Activated naive CD4-positive, alpha-beta T cell treated with anti-CD3 and anti-CD28 coated beads for 36 hours (primary cell): ENCODE results near the gene SIM2. TPM values are rescaled to one million over a fixed set of nuclear protein-coding genes. Genes with fewer than 3 reads are reported as not detected.

ENCODE experiments used
- CTCF ChIA-PET: fragments of 350-600 bp; sonication (Branson Sonifier 250); formaldehyde crosslinking; loops from one replicate; lab custom pipeline; 2021; ENCODE audit warnings: antibody characterized with exemption; lab: Charles Lee
- DNase-seq: peaks from one replicate; pipeline ENCODE4 v3.0.0-alpha.2; 2020
- H3K27ac Mint-ChIP-seq: one replicate; pipeline ENCODE4 v1.8.0; 2021; ENCODE audit warnings: mild to moderate bottlenecking, mixed read lengths
- H3K27me3 Mint-ChIP-seq: one replicate; pipeline ENCODE4 v1.8.0; 2021; ENCODE audit warnings: low read depth, mixed read lengths
- H3K36me3 Mint-ChIP-seq: one replicate; pipeline ENCODE4 v1.8.0; 2021; ENCODE audit warnings: low read depth, mixed read lengths
- H3K4me1 Mint-ChIP-seq: one replicate; pipeline ENCODE4 v1.8.0; 2021; ENCODE audit warnings: low read depth, mixed read lengths
- H3K4me3 Mint-ChIP-seq: one replicate; pipeline ENCODE4 v1.8.0; 2021; ENCODE audit warnings: mild to moderate bottlenecking, moderate library complexity, mixed read lengths
- H3K9me3 Mint-ChIP-seq: one replicate; pipeline ENCODE4 v1.8.0; 2021; ENCODE audit warnings: mixed read lengths
- intact Hi-C: fragments of 100-400 bp; cut with micrococcal nuclease; formaldehyde crosslinking; loops from one replicate; pipeline ENCODE4 v1.15.1; 2023
- total RNA-seq, 2 experiments: library from RNA; stranded (reverse); gene quantifications; one replicate each; pipeline ENCODE4 v1.2.3, GENCODE V29; 2021

SIM2 gene
- total RNA-seq, 2 experiments from 2014 or later, result 0.74 to 0.94 TPM

GRCh38 chr21:36769051-36769839, 70.3 kb downstream of the SIM2 start:
- intact Hi-C loops, result no loop called here
- no peak overlapping the region for H3K4me3 Mint-ChIP-seq
- no peaks in the 10 kb centered on the region for H3K4me1 Mint-ChIP-seq
- H3K27ac Mint-ChIP-seq, result no peak overlapping the region
- CTCF ChIA-PET, result no interaction called here
- no peaks in the 10 kb centered on the region for H3K36me3 Mint-ChIP-seq
- no peaks in the 10 kb centered on the region for H3K9me3 Mint-ChIP-seq
- no peaks in the 10 kb centered on the region for H3K27me3 Mint-ChIP-seq
- DNase-seq, result no peak

DNA sequence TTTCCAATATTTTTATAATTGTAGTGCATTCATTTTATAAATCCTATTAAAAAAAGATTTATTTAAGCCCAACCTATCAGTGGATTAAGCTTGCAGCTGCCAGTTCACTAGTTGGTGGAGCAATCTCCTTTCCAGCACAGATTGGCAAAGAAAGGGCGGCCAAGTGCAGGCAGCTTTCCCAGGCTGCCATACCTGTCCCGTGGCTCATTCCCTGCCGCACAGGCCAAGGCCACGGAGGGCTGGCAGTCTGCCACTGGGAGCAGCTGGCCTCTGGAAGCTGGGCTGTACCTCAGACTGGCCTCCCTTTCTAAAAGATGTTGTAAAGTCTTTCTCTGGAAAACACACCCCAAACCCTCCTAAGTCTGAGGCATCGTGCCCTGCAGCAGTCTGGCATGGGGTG, 74.2 kb downstream of the SIM2 start:
- no peaks in the 10 kb centered on the region for H3K36me3 Mint-ChIP-seq
- H3K27me3 Mint-ChIP-seq, result no peaks in the 10 kb centered on the region
- H3K4me3 Mint-ChIP-seq, result no peak overlapping the region
- CTCF ChIA-PET, result no interaction called here
- H3K27ac Mint-ChIP-seq, result no peak overlapping the region
- H3K4me1 Mint-ChIP-seq, result no peaks in the 10 kb centered on the region
- no peak for DNase-seq
- H3K9me3 Mint-ChIP-seq, result no peaks in the 10 kb centered on the region
- intact Hi-C loops, result no loop called here

DNA sequence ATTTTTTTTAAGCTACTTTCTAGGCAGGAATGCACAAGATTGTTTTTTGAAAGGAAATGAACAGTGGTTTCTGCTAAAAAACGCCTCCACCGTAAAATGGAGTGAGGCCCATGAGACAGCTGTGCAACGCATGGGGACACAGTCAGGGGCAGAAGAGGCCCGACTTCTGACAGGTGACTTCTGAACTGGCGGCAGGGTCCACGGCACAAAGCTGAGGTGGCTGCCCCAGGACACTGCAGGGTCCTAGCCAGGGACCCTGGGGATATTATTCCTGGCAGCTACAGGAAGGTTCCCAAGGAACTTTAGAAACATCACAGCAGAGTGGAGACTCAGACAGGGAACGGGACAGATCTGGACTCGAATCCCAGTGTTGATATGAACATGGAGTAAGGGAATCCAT, 75.1 kb downstream of the SIM2 start:
- H3K4me1 Mint-ChIP-seq, result no peaks in the 10 kb centered on the region
- CTCF ChIA-PET, result interaction anchor here (1.0 kb wide), 1 partner anchor 9 kb away, joined by 4 read pairs; no protein-coding TSS in a partner anchor

GRCh38 chr21:36776981-36777617, 78.2 kb downstream of the SIM2 start:
- CTCF ChIA-PET, result interaction anchor here (0.6 kb wide), 1 partner anchor 278 kb away, joined by 4 read pairs; no protein-coding TSS in a partner anchor

More for the DNA sequence above, 75.1 kb downstream of the SIM2 start:
- intact Hi-C loops, result no loop called here
- H3K27me3 Mint-ChIP-seq, result no peaks in the 10 kb centered on the region
- H3K27ac Mint-ChIP-seq, result no peak overlapping the region
- H3K36me3 Mint-ChIP-seq, result no peaks in the 10 kb centered on the region
- no peaks in the 10 kb centered on the region for H3K9me3 Mint-ChIP-seq
- no peak for DNase-seq
- no peak overlapping the region for H3K4me3 Mint-ChIP-seq

DNA sequence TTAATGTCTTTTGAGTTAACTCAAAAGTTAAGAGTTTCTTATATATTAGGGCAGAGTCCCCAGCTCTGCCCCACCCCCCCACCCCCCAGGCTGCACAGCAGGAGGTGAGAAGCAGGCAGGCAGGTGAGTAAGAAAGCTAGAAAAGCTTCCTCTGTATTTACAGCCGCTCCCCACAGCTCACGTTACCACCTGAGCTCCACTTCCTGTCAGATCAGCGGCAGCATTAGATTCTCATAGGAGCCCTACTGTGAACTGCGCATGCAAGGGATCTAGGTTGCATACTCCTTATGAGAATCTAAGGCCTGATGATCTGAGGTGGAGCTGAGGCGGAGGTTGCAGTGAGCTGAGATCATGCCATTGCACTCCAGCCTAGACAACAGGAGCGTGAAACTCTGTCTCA, 81.9 kb downstream of the SIM2 start:
- CTCF ChIA-PET, result no interaction called here
- Mint-ChIP-seq H3K36me3 (peaks cover 2% of the 10 kb centered on the region), H3K9me3 (no peaks in the 10 kb centered on the region), H3K4me1 (peaks cover 3% of the 10 kb centered on the region), H3K27me3 (no peaks in the 10 kb centered on the region), H3K4me3 (no peak overlapping the region), H3K27ac (no peak overlapping the region)
- intact Hi-C loops, result no loop called here
- DNase-seq, result no peak

More at GRCh38 chr21:36776981-36777617, 78.2 kb downstream of the SIM2 start:
- intact Hi-C loops, result no loop called here
- Mint-ChIP-seq H3K27me3 (no peaks in the 10 kb centered on the region), H3K9me3 (no peaks in the 10 kb centered on the region), H3K36me3 (peaks cover 2% of the 10 kb centered on the region), H3K27ac (no peak overlapping the region), H3K4me1 (peaks cover 3% of the 10 kb centered on the region), H3K4me3 (no peak overlapping the region)
- no peak for DNase-seq

DNA sequence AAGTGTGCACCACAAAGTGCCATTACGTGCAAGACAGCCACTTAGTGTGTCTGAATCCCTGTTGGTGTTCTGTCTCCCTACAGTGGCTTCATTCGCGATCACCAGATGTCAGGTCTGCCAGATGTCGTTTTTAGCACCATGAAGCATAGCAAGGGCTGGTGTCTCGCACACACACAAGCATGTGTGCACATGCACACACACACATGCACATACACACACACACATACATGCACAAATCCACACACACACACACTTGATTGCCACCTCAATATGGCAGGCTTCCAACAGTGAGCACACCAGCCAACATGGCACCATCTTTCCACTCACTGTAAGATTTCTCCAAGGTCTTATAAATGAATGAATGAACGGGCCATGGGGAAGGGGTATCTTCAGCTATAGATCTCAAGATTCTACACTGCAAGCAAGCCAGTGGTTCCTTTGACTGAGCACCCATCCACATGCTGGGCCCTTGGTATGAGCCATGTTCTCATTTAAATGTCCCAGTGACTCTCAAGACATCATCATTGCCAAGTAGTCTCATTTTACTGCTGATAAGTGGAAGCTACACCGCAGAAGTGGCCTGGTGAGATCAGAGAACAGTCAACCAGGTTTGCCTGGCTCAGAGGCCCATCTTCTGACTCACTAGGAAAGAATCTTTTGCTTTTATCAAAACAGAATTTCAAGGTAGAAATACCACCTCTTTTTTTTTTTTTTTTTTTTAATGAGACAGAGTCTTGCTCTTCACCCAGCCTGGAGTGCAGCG, 84.9 kb downstream of the SIM2 start:
- Mint-ChIP-seq H3K4me3 (no peak overlapping the region), H3K4me1 (peaks cover 3% of the 10 kb centered on the region), H3K9me3 (no peaks in the 10 kb centered on the region), H3K27me3 (no peaks in the 10 kb centered on the region), H3K27ac (no peak overlapping the region), H3K36me3 (peaks cover 2% of the 10 kb centered on the region)
- no peak for DNase-seq
- intact Hi-C loops, result no loop called here
- CTCF ChIA-PET, result interaction anchor here (1.0 to 1.4 kb wide), 2 partner anchors 10 to 71 kb away, joined by 4 read pairs; no protein-coding TSS in a partner anchor

DNA sequence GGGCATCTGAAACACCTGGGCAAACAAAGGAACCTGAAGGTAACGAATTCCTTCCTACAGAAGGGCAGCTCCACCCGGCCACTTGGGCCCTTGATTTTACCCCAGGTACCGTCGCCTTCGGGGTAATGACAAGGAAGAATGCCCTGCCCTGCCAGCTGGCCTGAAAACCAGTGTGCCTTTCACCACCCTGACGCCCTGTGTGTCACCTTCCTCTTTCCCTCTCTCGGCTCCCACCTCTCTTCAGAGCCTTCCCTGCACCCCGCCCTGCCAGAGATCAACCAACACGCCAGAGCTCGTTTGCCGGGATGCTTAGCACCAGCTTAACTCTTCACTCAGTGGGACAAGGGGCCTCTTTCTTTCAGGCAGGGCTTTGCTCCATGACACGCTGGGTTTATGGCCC, 86.0 kb downstream of the SIM2 start:
- no peaks in the 10 kb centered on the region for H3K27me3 Mint-ChIP-seq
- H3K4me3 Mint-ChIP-seq, result no peak overlapping the region
- no peak overlapping the region for H3K27ac Mint-ChIP-seq
- H3K36me3 Mint-ChIP-seq, result peaks cover under 1% of the 10 kb centered on the region
- CTCF ChIA-PET, result no interaction called here
- no peaks in the 10 kb centered on the region for H3K9me3 Mint-ChIP-seq
- intact Hi-C loops, result no loop called here
- H3K4me1 Mint-ChIP-seq, result peaks cover 3% of the 10 kb centered on the region
- no peak for DNase-seq

- Mint-ChIP-seq H3K27ac (no peak overlapping the region), H3K4me3 (no peak overlapping the region), H3K36me3 (no peaks in the 10 kb centered on the region), H3K27me3 (no peaks in the 10 kb centered on the region), H3K9me3 (no peaks in the 10 kb centered on the region), H3K4me1 (peaks cover 3% of the 10 kb centered on the region)
- no peak for DNase-seq
- CTCF ChIA-PET, result no interaction called here
- intact Hi-C loops, result no loop called here
These were observed 86.7 kb downstream of the SIM2 start for GRCh38 chr21:36785615-36786014.

DNA sequence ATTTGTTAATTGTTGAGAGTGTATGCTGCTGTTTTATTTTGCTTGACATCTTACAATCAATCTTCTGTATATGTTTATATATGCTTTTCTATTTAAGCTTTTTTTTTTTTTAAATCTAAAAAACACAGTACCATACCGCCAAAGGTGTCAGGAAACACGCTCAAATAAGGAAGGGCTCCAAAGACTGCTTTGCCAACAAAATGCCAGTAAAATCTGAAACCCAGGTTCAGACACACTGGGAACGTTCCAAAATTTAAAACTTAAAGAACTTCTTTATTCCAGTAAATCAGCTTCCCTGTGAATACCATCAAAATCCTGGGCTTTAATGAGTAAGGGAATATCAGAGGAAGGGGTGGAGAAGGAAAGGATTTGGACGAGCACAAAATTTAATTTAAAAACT, 87.3 kb downstream of the SIM2 start:
- intact Hi-C loops, result no loop called here
- no peak overlapping the region for H3K4me3 Mint-ChIP-seq
- no peaks in the 10 kb centered on the region for H3K4me1 Mint-ChIP-seq
- no peaks in the 10 kb centered on the region for H3K9me3 Mint-ChIP-seq
- peaks cover 2% of the 10 kb centered on the region for H3K36me3 Mint-ChIP-seq
- no peak for DNase-seq
- CTCF ChIA-PET, result no interaction called here
- H3K27ac Mint-ChIP-seq, result no peak overlapping the region
- H3K27me3 Mint-ChIP-seq, result no peaks in the 10 kb centered on the region

DNA sequence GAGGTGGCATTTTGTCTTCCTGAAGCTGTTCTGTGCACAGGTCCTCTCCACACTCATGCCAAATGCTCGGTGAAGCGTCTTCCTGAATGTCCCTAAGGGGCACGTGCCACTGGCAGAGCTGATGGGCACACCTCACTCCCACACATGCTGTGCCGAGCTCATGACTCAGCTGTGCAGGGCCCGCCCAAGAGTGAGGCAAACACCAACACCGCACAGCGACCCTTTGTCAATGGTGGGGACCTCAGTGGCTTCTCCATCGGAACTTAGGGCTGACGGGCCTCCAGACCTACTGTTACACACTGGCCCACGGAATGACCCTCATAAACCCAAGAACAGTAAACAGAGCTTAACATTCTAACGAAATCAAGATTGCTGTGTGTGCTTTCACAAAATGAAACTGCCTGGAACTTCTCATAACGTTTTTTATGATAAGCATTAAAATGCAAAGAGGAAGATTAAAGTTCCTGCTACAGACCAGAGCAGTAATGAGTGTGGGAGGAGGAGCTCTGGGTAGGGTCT, 89.3 kb downstream of the SIM2 start:
- no peak for DNase-seq
- intact Hi-C loops, result no loop called here
- Mint-ChIP-seq H3K9me3 (no peaks in the 10 kb centered on the region), H3K4me3 (no peak overlapping the region), H3K27ac (no peak overlapping the region), H3K4me1 (no peaks in the 10 kb centered on the region), H3K36me3 (peaks cover 2% of the 10 kb centered on the region), H3K27me3 (no peaks in the 10 kb centered on the region)
- CTCF ChIA-PET, result no interaction called here

- Mint-ChIP-seq H3K36me3 (peaks cover 2% of the 10 kb centered on the region), H3K4me1 (no peaks in the 10 kb centered on the region), H3K9me3 (no peaks in the 10 kb centered on the region), H3K4me3 (no peak overlapping the region), H3K27ac (no peak overlapping the region), H3K27me3 (no peaks in the 10 kb centered on the region)
- no peak for DNase-seq
- intact Hi-C loops, result no loop called here
- CTCF ChIA-PET, result no interaction called here
These were observed 91.7 kb downstream of the SIM2 start for GRCh38 chr21:36790616-36791015.

GRCh38 chr21:36791180-36791579, 92.3 kb downstream of the SIM2 start:
- H3K9me3 Mint-ChIP-seq, result no peaks in the 10 kb centered on the region
- H3K4me3 Mint-ChIP-seq, result no peak overlapping the region
- no peaks in the 10 kb centered on the region for H3K4me1 Mint-ChIP-seq
- H3K27ac Mint-ChIP-seq, result no peak overlapping the region
- DNase-seq, result no peak
- peaks cover 2% of the 10 kb centered on the region for H3K36me3 Mint-ChIP-seq
- intact Hi-C loops, result no loop called here
- no peaks in the 10 kb centered on the region for H3K27me3 Mint-ChIP-seq
- CTCF ChIA-PET, result no interaction called here
